ENCODE data around the gene RPRD1B.

Gene RPRD1B

GRCh38 chr20:38012332-38012731 lies 21.2 kb upstream of the RPRD1B start:
- no peak overlapping the region for H3K4me3 ChIP-seq (ENCODE audit: low read depth, low read length)
- no peak for TF ChIP-seq CTCF (IDR thresholded peaks at IDR 0.05; ENCODE audit: low read depth, low read length)

DNA sequence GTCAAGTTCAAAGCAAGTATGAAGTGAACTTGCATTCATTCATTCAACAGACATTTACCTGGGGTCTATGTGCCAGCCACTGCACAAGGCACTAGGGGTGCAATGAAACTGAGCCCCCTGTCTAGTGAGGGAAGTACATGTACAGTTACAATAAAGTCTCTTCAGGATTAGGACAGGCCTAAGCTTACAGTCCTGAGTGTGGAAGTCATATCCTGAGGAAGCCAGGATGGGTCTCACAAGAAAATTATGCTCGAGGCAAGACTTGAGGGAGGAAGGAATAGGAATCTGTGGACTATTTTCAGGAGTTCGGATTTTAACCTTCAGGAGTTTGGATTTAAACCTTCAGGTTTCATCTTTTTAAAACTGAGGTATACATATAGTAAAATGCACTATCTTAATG lies 19.7 kb upstream of the RPRD1B start:
- TF ChIP-seq CTCF (IDR thresholded peaks at IDR 0.05; ENCODE audit: low read depth, low read length), result no peak
- no peak overlapping the region for H3K4me3 ChIP-seq (ENCODE audit: low read depth, low read length)

DNA sequence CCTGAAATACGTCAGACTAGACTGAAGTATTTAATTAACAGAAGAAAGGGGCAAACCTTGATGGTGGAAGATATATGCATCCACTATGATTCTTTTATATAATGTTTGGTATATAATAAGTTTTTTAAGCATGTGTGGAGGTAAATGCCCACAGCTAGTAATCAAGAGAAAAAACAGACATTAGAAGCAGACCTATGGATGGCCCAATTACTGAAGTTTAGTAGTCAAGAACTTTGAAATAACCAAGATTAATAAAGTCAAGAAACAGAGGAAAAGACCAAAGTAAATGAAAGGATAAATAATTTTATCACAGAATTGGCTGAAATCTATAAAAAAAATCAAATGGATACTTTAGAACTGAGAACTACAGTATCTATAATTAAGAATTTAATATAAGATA lies 15.6 kb upstream of the RPRD1B start:
- no peak for TF ChIP-seq CTCF (IDR thresholded peaks at IDR 0.05; ENCODE audit: low read depth, low read length)
- H3K4me3 ChIP-seq (ENCODE audit: low read depth, low read length), result no peak overlapping the region

- TF ChIP-seq CTCF (IDR thresholded peaks at IDR 0.05; ENCODE audit: low read depth, low read length), result no peak
- H3K4me3 ChIP-seq (ENCODE audit: low read depth, low read length), result no peak overlapping the region
These were observed 15.2 kb upstream of the RPRD1B start for GRCh38 chr20:38018385-38018784.

GRCh38 chr20:38021087-38021772 lies 12.3 kb upstream of the RPRD1B start:
- H3K4me3 ChIP-seq (ENCODE audit: low read depth, low read length), result no peak overlapping the region
- no peak for TF ChIP-seq CTCF (IDR thresholded peaks at IDR 0.05; ENCODE audit: low read depth, low read length)

DNA sequence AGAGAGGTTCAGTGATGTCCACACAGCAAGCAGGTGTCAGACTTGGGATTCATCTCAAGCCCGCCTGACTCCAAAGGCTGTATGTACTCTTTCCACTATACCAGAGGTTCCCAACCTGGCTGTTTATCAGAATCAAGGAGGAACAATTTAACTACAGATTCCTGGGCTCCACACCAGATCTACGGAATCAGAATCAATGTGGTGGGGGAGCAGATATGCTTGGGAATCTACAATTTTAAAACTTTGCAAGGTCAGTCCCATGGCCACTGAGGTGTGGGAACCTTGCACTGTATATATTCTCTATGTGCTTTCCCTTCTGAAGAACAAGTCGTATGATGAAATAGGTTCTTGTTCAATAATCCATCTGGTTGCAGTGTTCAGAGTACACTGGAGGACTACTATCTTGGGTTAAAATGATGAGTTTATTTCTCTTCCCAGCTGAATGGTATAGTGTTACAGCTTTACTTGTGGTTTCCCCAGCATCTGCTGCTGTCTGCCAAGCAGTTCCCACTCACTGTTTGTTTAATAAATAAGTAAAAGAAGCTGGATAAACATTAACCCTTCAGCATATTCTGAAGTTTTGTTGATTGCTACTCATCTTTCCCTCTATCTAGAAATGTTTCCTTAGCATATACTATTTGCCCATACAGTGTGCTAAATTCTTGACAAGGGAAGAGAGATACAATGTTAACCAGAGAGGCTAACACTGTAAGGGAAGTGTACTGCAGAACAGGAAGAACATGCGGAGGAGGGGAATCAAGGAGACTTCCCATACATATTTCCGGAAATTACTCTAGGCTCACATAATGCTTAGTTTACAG lies 10.2 kb upstream of the RPRD1B start:
- TF ChIP-seq CTCF (IDR thresholded peaks at IDR 0.05; ENCODE audit: low read depth, low read length), result no peak
- no peak overlapping the region for H3K4me3 ChIP-seq (ENCODE audit: low read depth, low read length)

- TF ChIP-seq CTCF (IDR thresholded peaks at IDR 0.05; ENCODE audit: low read depth, low read length), result no peak
- no peak overlapping the region for H3K4me3 ChIP-seq (ENCODE audit: low read depth, low read length)
These were observed 9.1 kb upstream of the RPRD1B start for GRCh38 chr20:38024496-38024895.
